ENCODE measurements around the gene DNAJA3. TPM values are rescaled to one million over a fixed set of nuclear protein-coding genes. Genes with fewer than 3 reads are reported as not detected.

The DNAJA3 gene
- total RNA-seq, 1 donor from 2014 or later, result 71.2 TPM

- no peak for DNase-seq (ENCODE audit: low read depth)
- H3K4me3 ChIP-seq (ENCODE audit: low read depth, low read length), result no peak overlapping the region
- peaks cover 3% of the 10 kb centered on the region for H3K36me3 ChIP-seq (ENCODE audit: control insufficient read depth, insufficient read depth, low read length)
- no peak for TF ChIP-seq CTCF (IDR thresholded peaks at IDR 0.05; ENCODE audit: insufficient read depth, low read length, poor library complexity, severe bottlenecking)
- H3K27me3 ChIP-seq (ENCODE audit: control insufficient read depth, insufficient read depth, low read length), result no peaks in the 10 kb centered on the region
Observed at GRCh38 chr16:4386951-4387565, 38.6 kb upstream of the DNAJA3 start.

GRCh38 chr16:4387781-4388180, 37.9 kb upstream of the DNAJA3 start:
- no peak overlapping the region for H3K4me3 ChIP-seq (ENCODE audit: low read depth, low read length)
- H3K27me3 ChIP-seq (ENCODE audit: control insufficient read depth, insufficient read depth, low read length), result no peaks in the 10 kb centered on the region
- peaks cover 2% of the 10 kb centered on the region for H3K36me3 ChIP-seq (ENCODE audit: control insufficient read depth, insufficient read depth, low read length)
- no peak for DNase-seq (ENCODE audit: low read depth)
- TF ChIP-seq CTCF (IDR thresholded peaks at IDR 0.05; ENCODE audit: insufficient read depth, low read length, poor library complexity, severe bottlenecking), result no peak

DNA sequence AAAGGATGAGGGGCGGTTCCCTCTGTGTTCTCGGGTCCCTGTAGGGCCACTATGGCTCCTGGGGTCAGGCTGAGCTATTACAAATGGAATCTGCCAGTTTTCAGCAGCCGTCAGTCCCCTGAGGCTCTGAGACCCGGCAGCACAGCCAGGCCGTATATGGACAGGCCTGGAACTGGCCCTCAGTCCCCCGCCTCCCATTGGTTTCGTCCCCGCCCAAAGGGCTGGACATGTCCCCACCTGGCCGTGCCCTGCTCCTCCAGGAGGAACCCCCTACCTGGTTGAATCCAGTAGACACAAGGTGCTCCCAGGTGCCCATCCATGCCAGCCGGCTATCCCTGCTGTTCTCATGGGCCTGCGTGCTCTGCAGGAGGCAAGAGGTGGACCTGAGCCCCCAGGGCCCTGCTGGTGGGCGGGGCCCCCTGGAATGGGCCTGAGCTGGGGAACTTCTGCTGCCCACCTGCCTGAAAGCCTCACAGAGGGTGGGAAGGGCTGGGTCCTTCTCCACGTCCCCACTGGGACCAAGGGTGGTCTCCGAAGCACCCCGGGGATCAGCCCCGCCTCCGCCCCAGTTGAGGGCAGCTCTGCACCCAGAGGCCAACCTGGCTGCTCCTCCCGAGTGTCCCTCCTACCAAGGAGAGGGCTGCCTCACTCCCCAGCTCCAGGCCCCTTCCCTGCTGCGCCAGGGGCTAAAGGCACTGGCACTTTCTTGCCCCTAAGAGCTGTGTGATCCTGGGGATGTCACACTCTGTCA, 37.2 kb upstream of the DNAJA3 start:
- no peak for DNase-seq (ENCODE audit: low read depth)
- no peak for TF ChIP-seq CTCF (IDR thresholded peaks at IDR 0.05; ENCODE audit: insufficient read depth, low read length, poor library complexity, severe bottlenecking)
- H3K27me3 ChIP-seq (ENCODE audit: control insufficient read depth, insufficient read depth, low read length), result no peaks in the 10 kb centered on the region
- H3K4me3 ChIP-seq (ENCODE audit: low read depth, low read length), result no peak overlapping the region
- H3K36me3 ChIP-seq (ENCODE audit: control insufficient read depth, insufficient read depth, low read length), result no peaks in the 10 kb centered on the region

DNA sequence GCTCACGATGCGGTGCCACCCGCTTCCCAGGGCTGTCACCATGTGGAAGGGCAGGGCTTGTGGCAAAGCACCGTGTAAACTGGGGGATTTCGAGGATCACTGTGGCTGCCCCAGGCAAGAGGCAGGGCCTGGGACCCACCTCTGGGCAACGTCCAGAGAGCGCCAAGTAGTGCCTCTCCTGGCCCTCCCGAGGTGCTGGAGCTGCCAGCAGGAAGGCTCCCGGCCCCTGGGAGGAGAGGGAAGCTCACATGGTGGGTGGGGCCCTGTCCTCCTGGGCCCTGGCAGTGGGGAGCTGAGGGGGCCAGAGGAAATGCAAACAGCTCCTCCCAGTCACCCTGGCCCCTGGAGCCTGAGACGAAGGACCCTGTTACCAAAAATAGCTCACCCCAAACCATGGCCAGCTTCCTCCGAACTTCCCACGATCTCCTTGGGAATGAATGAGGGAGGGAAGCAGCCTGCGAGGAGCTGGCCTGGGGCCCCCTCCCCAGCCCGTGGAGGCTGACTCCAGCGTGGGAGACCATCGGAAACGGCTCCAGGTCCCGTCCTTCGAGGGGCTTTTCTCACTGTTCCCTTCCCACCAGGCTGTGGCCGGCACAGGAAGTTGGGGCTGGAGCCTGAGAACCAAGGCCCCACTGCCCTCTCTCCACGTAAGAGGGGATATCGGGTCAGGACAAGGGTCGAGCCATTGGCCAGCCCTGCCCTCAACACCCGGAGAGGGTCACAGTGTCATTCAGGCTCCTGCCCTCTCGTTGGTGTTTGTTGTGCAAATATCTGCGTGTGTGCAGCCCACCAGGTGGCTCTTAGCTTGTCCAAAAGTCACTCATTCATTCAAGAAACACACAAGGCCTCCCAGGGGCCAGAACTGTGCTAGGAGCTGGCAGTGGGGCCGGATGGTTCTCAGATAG, 36.4 kb upstream of the DNAJA3 start:
- no peak for DNase-seq (ENCODE audit: low read depth)
- no peaks in the 10 kb centered on the region for H3K27me3 ChIP-seq (ENCODE audit: control insufficient read depth, insufficient read depth, low read length)
- no peak for TF ChIP-seq CTCF (IDR thresholded peaks at IDR 0.05; ENCODE audit: insufficient read depth, low read length, poor library complexity, severe bottlenecking)
- H3K4me3 ChIP-seq (ENCODE audit: low read depth, low read length), result no peak overlapping the region
- no peaks in the 10 kb centered on the region for H3K36me3 ChIP-seq (ENCODE audit: control insufficient read depth, insufficient read depth, low read length)

- no peak overlapping the region for H3K4me3 ChIP-seq (ENCODE audit: low read depth, low read length)
- no peaks in the 10 kb centered on the region for H3K27me3 ChIP-seq (ENCODE audit: control insufficient read depth, insufficient read depth, low read length)
- no peak for DNase-seq (ENCODE audit: low read depth)
- H3K36me3 ChIP-seq (ENCODE audit: control insufficient read depth, insufficient read depth, low read length), result no peaks in the 10 kb centered on the region
- TF ChIP-seq CTCF (IDR thresholded peaks at IDR 0.05; ENCODE audit: insufficient read depth, low read length, poor library complexity, severe bottlenecking), result no peak
Observed at GRCh38 chr16:4390266-4391260, 35.1 kb upstream of the DNAJA3 start.

Measured in kidney epithelial cell (primary cell).